ENCODE data around the gene GIT2.

The GIT2 gene

DNA sequence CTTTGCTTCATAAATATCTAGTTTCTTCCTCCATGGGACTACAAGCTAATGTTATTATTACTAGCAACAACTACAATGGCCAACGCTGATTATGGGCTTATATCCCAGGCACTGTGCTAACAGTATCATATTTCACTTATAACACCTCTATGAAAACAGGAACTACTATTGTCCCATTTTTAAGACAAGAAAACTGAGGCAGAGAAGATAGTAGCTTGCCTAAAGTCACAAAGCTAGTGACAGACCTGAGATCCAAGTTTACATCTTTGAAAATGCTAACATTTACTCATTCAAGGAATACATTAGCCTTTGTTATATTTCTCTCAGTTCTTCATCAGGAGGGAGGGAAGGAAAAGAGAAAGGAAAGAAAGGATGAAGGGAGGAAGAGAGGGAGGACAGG, 32.8 kb downstream of the GIT2 start:
- Histone ChIP-seq H3K9me3 (ENCODE audit: control insufficient read depth, low read length) (no peaks in the 10 kb centered on the region), H3K36me3 (ENCODE audit: control insufficient read depth, insufficient read depth, low read length) (peaks cover 64% of the 10 kb centered on the region)

DNA sequence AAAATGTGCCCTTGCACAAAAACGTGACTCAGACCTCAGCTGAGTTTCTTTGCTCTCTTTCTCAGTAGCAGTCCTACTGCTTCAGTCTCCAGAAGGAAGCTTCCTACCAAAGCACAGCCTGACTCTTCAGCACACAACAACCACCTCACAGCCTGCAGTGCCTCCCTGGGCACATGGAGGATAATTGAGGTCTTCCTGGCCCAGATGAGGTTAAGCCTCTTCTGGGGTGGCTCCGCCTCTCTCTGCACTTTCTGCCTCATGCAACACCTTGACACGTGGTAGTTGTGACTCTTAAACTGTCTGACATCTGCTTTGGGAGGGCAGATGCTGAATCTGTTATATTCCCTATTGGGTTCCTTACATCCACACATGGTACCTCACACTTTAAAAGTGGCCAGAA, 33.8 kb downstream of the GIT2 start:
- Histone ChIP-seq H3K4me1 (ENCODE audit: control insufficient read depth, insufficient read depth, low read length, poor library complexity, severe bottlenecking) (no peaks in the 10 kb centered on the region), H3K36me3 (ENCODE audit: control insufficient read depth, insufficient read depth, low read length) (peaks cover 73% of the 10 kb centered on the region), H3K27ac (ENCODE audit: insufficient read depth, low read length, poor library complexity, severe bottlenecking) (no peak overlapping the region), H3K4me3 (ENCODE audit: insufficient read depth, low read depth, low read length, poor library complexity, severe bottlenecking) (no peak overlapping the region), H3K9me3 (ENCODE audit: control insufficient read depth, low read length) (no peaks in the 10 kb centered on the region), H3K27me3 (replicated peaks; ENCODE audit: control insufficient read depth, insufficient read depth, low read length, poor library complexity, severe bottlenecking) (no peaks in the 10 kb centered on the region)
- DNase-seq, result no peak

More for the DNA sequence above, 32.8 kb downstream of the GIT2 start:
- no peak overlapping the region for H3K4me3 ChIP-seq (ENCODE audit: insufficient read depth, low read depth, low read length, poor library complexity, severe bottlenecking)
- H3K27ac ChIP-seq (ENCODE audit: insufficient read depth, low read length, poor library complexity, severe bottlenecking), result no peak overlapping the region
- no peaks in the 10 kb centered on the region for H3K27me3 ChIP-seq (replicated peaks; ENCODE audit: control insufficient read depth, insufficient read depth, low read length, poor library complexity, severe bottlenecking)
- no peak for DNase-seq
- peaks cover 2% of the 10 kb centered on the region for H3K4me1 ChIP-seq (ENCODE audit: control insufficient read depth, insufficient read depth, low read length, poor library complexity, severe bottlenecking)

DNA sequence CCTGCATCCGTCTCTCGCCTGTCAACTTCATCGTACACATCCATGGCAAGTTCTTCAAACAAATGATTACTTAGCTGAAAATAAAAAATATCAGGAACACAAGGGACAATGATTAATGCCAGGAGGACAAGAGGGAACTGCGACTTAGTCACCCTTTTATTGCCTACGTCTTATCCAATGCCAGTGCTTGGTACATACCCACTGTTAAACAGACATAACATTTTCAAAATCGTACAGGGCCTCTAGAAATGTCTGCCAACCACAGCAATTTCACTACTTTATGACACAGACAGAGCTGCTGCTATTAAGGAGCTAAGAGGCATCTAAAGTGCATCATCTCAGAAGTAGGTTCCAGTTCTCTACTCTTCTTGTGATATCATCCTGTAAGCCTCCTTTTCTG, 34.6 kb downstream of the GIT2 start:
- Histone ChIP-seq H3K27me3 (replicated peaks; ENCODE audit: control insufficient read depth, insufficient read depth, low read length, poor library complexity, severe bottlenecking) (no peaks in the 10 kb centered on the region), H3K27ac (ENCODE audit: insufficient read depth, low read length, poor library complexity, severe bottlenecking) (no peak overlapping the region), H3K36me3 (ENCODE audit: control insufficient read depth, insufficient read depth, low read length) (peaks cover 78% of the 10 kb centered on the region), H3K4me1 (ENCODE audit: control insufficient read depth, insufficient read depth, low read length, poor library complexity, severe bottlenecking) (no peaks in the 10 kb centered on the region), H3K9me3 (ENCODE audit: control insufficient read depth, low read length) (no peaks in the 10 kb centered on the region), H3K4me3 (ENCODE audit: insufficient read depth, low read depth, low read length, poor library complexity, severe bottlenecking) (no peak overlapping the region)
- no peak for DNase-seq

DNA sequence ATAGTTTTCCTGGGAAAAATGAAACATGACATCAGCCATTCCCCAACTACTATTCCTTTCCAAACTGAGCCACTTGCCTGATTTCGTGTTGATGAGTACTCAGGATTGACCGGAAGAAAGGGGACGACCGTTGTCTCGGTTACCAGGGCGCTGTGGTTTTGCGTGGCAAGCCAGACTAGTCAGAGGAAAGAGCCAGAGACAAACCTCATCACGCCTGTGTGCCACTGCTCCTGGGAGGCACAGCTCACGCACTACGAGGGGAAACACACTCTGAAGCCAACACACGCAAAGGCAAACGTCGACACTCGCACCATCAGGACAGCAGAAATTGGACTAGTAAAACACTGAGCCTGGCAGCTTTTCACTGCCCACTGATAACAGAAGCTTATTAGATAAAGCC, 35.0 kb downstream of the GIT2 start:
- no peaks in the 10 kb centered on the region for H3K4me1 ChIP-seq (ENCODE audit: control insufficient read depth, insufficient read depth, low read length, poor library complexity, severe bottlenecking)
- H3K27ac ChIP-seq (ENCODE audit: insufficient read depth, low read length, poor library complexity, severe bottlenecking), result no peak overlapping the region
- no peak overlapping the region for H3K4me3 ChIP-seq (ENCODE audit: insufficient read depth, low read depth, low read length, poor library complexity, severe bottlenecking)
- H3K9me3 ChIP-seq (ENCODE audit: control insufficient read depth, low read length), result no peaks in the 10 kb centered on the region
- DNase-seq, result no peak
- H3K36me3 ChIP-seq (ENCODE audit: control insufficient read depth, insufficient read depth, low read length), result peaks cover 82% of the 10 kb centered on the region
- H3K27me3 ChIP-seq (replicated peaks; ENCODE audit: control insufficient read depth, insufficient read depth, low read length, poor library complexity, severe bottlenecking), result no peaks in the 10 kb centered on the region

DNA sequence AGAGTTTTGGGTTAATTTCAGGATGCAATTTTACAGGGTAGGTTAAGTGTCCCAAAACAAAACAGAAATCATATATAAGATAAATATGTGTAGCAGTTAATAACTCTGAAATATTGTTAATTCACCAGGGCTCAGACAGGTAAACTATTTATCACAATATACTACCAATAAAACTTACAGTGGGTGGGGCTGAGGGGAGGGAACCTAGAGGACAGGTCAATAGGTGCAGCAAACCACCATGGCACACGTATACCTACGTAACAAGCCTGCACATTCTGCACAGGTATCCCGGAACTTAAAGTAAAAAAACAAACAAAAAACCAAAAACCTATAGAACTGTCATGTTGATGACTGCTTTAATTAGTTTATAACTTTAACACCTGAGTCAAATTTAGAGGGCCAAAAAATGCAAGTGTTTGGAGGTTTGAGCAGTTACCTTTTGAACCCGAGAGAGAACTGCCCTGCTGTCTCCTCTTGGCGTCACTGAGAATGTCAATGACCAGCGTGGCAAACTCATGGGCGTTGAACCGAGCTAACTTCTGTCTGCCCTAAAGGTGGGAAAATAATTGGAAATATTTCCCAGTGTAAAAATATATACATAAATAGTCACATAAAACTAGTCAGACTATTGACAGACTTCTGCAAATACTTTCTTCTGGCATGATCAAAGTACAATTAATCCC, 36.6 kb downstream of the GIT2 start:
- H3K36me3 ChIP-seq (ENCODE audit: control insufficient read depth, insufficient read depth, low read length), result peaks cover 74% of the 10 kb centered on the region
- H3K4me1 ChIP-seq (ENCODE audit: control insufficient read depth, insufficient read depth, low read length, poor library complexity, severe bottlenecking), result no peaks in the 10 kb centered on the region
- H3K9me3 ChIP-seq (ENCODE audit: control insufficient read depth, low read length), result no peaks in the 10 kb centered on the region
- no peak overlapping the region for H3K27ac ChIP-seq (ENCODE audit: insufficient read depth, low read length, poor library complexity, severe bottlenecking)
- H3K4me3 ChIP-seq (ENCODE audit: insufficient read depth, low read depth, low read length, poor library complexity, severe bottlenecking), result no peak overlapping the region
- no peak for DNase-seq
- H3K27me3 ChIP-seq (replicated peaks; ENCODE audit: control insufficient read depth, insufficient read depth, low read length, poor library complexity, severe bottlenecking), result no peaks in the 10 kb centered on the region

DNA sequence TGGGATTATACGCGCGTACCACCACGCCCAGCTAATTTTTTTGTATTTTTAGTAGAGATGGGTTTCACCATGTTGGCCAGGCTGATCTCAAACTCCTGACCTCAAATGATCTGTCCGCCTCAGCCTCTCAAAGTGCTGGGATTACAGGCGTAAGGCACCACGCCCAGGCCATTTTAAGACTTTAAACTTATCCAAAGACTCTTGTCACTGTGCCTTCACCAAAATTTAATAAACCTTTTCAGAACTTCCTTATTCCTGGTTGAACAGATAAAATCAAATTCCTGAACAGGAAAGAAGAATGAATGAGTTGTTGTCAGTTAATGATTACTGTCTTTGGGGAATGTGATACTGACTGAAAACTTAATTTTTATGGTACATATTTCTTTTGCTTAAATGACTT, 37.8 kb downstream of the GIT2 start:
- Histone ChIP-seq H3K36me3 (ENCODE audit: control insufficient read depth, insufficient read depth, low read length) (peaks cover 70% of the 10 kb centered on the region), H3K27me3 (replicated peaks; ENCODE audit: control insufficient read depth, insufficient read depth, low read length, poor library complexity, severe bottlenecking) (no peaks in the 10 kb centered on the region), H3K9me3 (ENCODE audit: control insufficient read depth, low read length) (no peaks in the 10 kb centered on the region), H3K27ac (ENCODE audit: insufficient read depth, low read length, poor library complexity, severe bottlenecking) (no peak overlapping the region), H3K4me3 (ENCODE audit: insufficient read depth, low read depth, low read length, poor library complexity, severe bottlenecking) (no peak overlapping the region), H3K4me1 (ENCODE audit: control insufficient read depth, insufficient read depth, low read length, poor library complexity, severe bottlenecking) (no peaks in the 10 kb centered on the region)
- no peak for DNase-seq

DNA sequence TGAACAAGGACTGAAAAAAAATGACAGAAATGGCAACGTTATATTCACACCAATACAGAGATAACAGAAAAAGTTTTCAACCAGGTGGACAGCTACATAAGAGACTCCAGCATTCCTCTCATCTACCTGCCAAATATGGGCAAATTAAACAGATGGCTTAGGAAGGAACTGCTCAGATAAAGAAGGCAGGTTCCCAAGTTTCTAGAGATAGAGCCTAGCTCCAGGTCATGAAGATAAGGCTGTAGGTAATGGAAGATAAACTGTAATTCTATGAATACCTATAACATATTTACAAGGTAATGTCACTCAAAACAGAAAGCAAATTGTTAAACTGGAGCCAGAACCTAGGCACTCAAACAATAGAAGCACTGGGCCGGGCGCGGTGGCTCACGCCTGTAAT, 42.5 kb downstream of the GIT2 start:
- H3K27ac ChIP-seq (ENCODE audit: insufficient read depth, low read length, poor library complexity, severe bottlenecking), result no peak overlapping the region
- H3K27me3 ChIP-seq (replicated peaks; ENCODE audit: control insufficient read depth, insufficient read depth, low read length, poor library complexity, severe bottlenecking), result no peaks in the 10 kb centered on the region
- H3K36me3 ChIP-seq (ENCODE audit: control insufficient read depth, insufficient read depth, low read length), result peaks cover 70% of the 10 kb centered on the region
- no peaks in the 10 kb centered on the region for H3K4me1 ChIP-seq (ENCODE audit: control insufficient read depth, insufficient read depth, low read length, poor library complexity, severe bottlenecking)
- DNase-seq, result no peak
- H3K4me3 ChIP-seq (ENCODE audit: insufficient read depth, low read depth, low read length, poor library complexity, severe bottlenecking), result no peak overlapping the region
- no peaks in the 10 kb centered on the region for H3K9me3 ChIP-seq (ENCODE audit: control insufficient read depth, low read length)

DNA sequence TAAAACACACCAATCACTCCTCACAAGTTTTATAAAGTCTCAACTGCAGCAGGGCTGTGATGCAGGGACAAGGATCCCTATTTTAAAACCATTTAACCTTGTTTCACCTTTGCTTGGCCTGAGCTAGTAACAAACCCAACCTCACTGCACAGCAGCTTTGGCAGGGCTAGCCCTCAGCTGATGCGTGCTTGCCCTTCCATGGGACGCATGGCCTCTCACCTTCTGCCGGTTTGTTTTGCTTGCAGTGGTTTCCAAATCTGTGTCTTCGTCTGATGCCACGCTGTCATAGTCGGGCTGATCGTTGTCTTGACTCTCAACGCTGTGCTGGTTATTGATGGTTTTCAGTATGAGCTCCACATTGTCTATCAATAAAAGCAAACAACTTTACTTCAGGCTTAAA, 43.3 kb downstream of the GIT2 start:
- peaks cover 66% of the 10 kb centered on the region for H3K36me3 ChIP-seq (ENCODE audit: control insufficient read depth, insufficient read depth, low read length)
- H3K27ac ChIP-seq (ENCODE audit: insufficient read depth, low read length, poor library complexity, severe bottlenecking), result no peak overlapping the region
- H3K27me3 ChIP-seq (replicated peaks; ENCODE audit: control insufficient read depth, insufficient read depth, low read length, poor library complexity, severe bottlenecking), result no peaks in the 10 kb centered on the region

DNA sequence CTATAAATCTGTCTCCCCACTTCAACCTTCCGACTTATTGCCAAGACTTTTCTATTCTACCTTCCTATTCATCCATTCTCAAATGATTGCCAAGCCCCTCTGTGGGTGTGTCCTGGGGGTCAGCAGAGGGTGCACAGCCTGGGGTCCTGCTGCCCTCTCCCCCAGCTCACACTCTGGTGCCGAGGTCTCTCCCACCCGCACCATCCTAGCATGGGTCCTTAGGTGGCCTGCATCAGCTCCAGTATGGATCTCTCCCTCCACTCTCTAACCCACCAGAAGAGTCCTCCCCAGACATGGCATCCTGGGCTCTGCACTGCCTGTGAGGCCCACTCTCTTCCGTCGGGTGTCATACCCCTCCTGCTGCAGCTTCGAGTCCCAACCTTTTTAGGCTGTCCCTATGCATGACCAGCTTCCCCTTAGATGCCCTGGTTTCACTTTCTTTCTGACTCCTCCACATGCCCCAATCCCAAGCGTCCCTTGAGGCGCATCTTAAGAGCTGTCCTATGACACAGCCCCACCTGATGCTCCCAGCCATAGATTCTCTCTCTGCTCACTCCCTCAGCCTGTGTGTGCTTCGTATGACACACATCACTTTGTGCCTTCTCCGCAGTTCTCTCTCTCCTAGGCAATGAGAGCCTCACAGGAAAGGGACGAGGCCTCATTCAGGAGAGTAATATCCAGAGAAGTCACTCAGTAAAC, 43.9 kb downstream of the GIT2 start:
- H3K36me3 ChIP-seq (ENCODE audit: control insufficient read depth, insufficient read depth, low read length), result peaks cover 62% of the 10 kb centered on the region
- no peaks in the 10 kb centered on the region for H3K27me3 ChIP-seq (replicated peaks; ENCODE audit: control insufficient read depth, insufficient read depth, low read length, poor library complexity, severe bottlenecking)
- no peak overlapping the region for H3K4me3 ChIP-seq (ENCODE audit: insufficient read depth, low read depth, low read length, poor library complexity, severe bottlenecking)
- DNase-seq, result no peak
- H3K9me3 ChIP-seq (ENCODE audit: control insufficient read depth, low read length), result no peaks in the 10 kb centered on the region
- H3K4me1 ChIP-seq (ENCODE audit: control insufficient read depth, insufficient read depth, low read length, poor library complexity, severe bottlenecking), result peaks cover 1% of the 10 kb centered on the region
- no peak overlapping the region for H3K27ac ChIP-seq (ENCODE audit: insufficient read depth, low read length, poor library complexity, severe bottlenecking)

More for the DNA sequence above, 43.3 kb downstream of the GIT2 start:
- H3K9me3 ChIP-seq (ENCODE audit: control insufficient read depth, low read length), result no peaks in the 10 kb centered on the region
- H3K4me3 ChIP-seq (ENCODE audit: insufficient read depth, low read depth, low read length, poor library complexity, severe bottlenecking), result no peak overlapping the region
- no peak for DNase-seq
- H3K4me1 ChIP-seq (ENCODE audit: control insufficient read depth, insufficient read depth, low read length, poor library complexity, severe bottlenecking), result no peaks in the 10 kb centered on the region

DNA sequence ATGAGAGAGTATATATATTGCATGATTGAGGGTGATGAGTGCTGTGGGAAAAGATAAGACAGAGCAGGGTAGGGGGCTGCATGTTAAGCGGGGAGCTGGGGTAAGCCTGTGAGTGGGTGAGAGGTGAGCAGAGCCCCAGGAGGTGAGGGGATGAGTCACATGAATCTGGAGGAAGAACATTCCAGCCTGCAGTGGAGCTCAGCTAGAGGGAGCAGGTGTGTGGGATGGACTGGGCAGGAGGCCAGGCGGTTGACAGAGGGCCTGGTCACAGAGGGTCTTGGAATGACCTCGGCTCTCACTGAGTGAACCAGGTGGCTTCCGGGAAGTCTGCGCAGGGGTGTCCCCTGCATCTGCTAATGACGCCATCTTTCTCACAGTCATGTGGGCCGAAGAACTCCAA, 44.4 kb downstream of the GIT2 start:
- Histone ChIP-seq H3K27ac (ENCODE audit: insufficient read depth, low read length, poor library complexity, severe bottlenecking) (no peak overlapping the region), H3K9me3 (ENCODE audit: control insufficient read depth, low read length) (no peaks in the 10 kb centered on the region), H3K4me3 (ENCODE audit: insufficient read depth, low read depth, low read length, poor library complexity, severe bottlenecking) (no peak overlapping the region), H3K36me3 (ENCODE audit: control insufficient read depth, insufficient read depth, low read length) (peaks cover 58% of the 10 kb centered on the region), H3K27me3 (replicated peaks; ENCODE audit: control insufficient read depth, insufficient read depth, low read length, poor library complexity, severe bottlenecking) (no peaks in the 10 kb centered on the region), H3K4me1 (ENCODE audit: control insufficient read depth, insufficient read depth, low read length, poor library complexity, severe bottlenecking) (peaks cover 7% of the 10 kb centered on the region)
- no peak for DNase-seq

Data from effector memory CD4-positive, alpha-beta T cell (primary cell).